Panc1 (cell line): ENCODE results near the gene FBLN2. TPM values are rescaled to one million over a fixed set of nuclear protein-coding genes. Genes with fewer than 3 reads are reported as not detected.

Experiments used
- ATAC-seq: fragments of 200-7000 bp; cut with Tn5 transposase; 2 replicates; pipeline ENCODE4 v1.9.1; 2020; ENCODE audit warnings: mild to moderate bottlenecking, moderate library complexity
- BruUV-seq: library from RNA; stranded (reverse); fragments of 400-500 nt; replicated peaks from 2 replicates; lab custom pipeline; 2021; lab: Mats Ljungman, UMichigan
- CTCF ChIA-PET: fragments of 300-600 bp; sonication (Branson Sonifier 250); formaldehyde crosslinking; loops from one replicate; lab custom pipeline; 2022; ENCODE audit warnings: antibody characterized with exemption; lab: Charles Lee
- POLR2A ChIA-PET: fragments of 300-600 bp; sonication (Branson Sonifier 250); formaldehyde crosslinking; loops from one replicate; lab custom pipeline; 2022; ENCODE audit warnings: antibody characterized with exemption; lab: Charles Lee
- DNase-seq: peaks from one replicate; pipeline ENCODE4 v3.0.0-alpha.2; 2010; ENCODE audit warnings: low read depth, low spot score
- H3K27ac ChIP-seq: 2 replicates; pipeline ENCODE4 v1.5.1; 2011; ENCODE audit warnings: mild to moderate bottlenecking, low read length, inconsistent platforms
- H3K27me3 ChIP-seq: fragments of 200-500 bp; sonication (Bioruptor generic); 2 replicates; pipeline ENCODE4 v1.6.0; 2014; ENCODE audit warnings: low read length, inconsistent platforms; ENCODE audit not compliant: control insufficient read depth, insufficient read depth
- H3K36me3 ChIP-seq: fragments of 200-500 bp; sonication (Bioruptor generic); 2 replicates; pipeline ENCODE4 v1.5.1; 2014; ENCODE audit warnings: inconsistent platforms, mild to moderate bottlenecking, low read length, moderate library complexity; ENCODE audit not compliant: control insufficient read depth, insufficient read depth
- H3K4me1 ChIP-seq: 2 replicates; pipeline ENCODE4 v1.5.1; 2011; ENCODE audit warnings: inconsistent platforms, mild to moderate bottlenecking, low read length, moderate library complexity; ENCODE audit not compliant: control insufficient read depth, insufficient read depth
- H3K4me3 ChIP-seq, 2 experiments: 2 replicates each; pipeline ENCODE4 v1.5.1; 2011 to 2012; ENCODE audit warnings: low read depth in 2 of 2, low read length in 2 of 2, mild to moderate bottlenecking in 2 of 2, inconsistent platforms in 1 of 2, moderate library complexity in 1 of 2
- H3K9me3 ChIP-seq: fragments of 200-500 bp; sonication (Bioruptor generic); 2 replicates; pipeline ENCODE4 v1.5.1; 2014; ENCODE audit warnings: low read depth, mild to moderate bottlenecking, inconsistent platforms, low read length, moderate library complexity; ENCODE audit not compliant: control insufficient read depth, insufficient read depth
- CTCF ChIP-seq: fragments of 450-650 bp; IDR thresholded peaks from 2 replicates; pipeline ENCODE4 v1.5.1; 2017; ENCODE audit warnings: mild to moderate bottlenecking
- POLR2AphosphoS5 ChIP-seq: IDR thresholded peaks from 2 replicates; pipeline ENCODE4 v1.6.1; 2012; ENCODE audit warnings: mild to moderate bottlenecking, low read depth, low read length, moderate library complexity
- REST ChIP-seq, 2 experiments: IDR thresholded peaks; 2 replicates each; pipeline ENCODE4 v1.6.1; 2011 to 2012; ENCODE audit warnings: low read depth in 2 of 2, control low read depth in 1 of 2, low read length in 1 of 2, mild to moderate bottlenecking in 1 of 2, moderate library complexity in 1 of 2; ENCODE audit not compliant: insufficient read depth in 1 of 2
- SIN3A ChIP-seq: IDR thresholded peaks from 2 replicates; pipeline ENCODE4 v1.6.1; 2012; ENCODE audit warnings: low read depth, mild to moderate bottlenecking, low read length, moderate library complexity, borderline replicate concordance; ENCODE audit not compliant: insufficient read depth
- TCF7L2 ChIP-seq: IDR thresholded peaks from 2 replicates; pipeline ENCODE4 v1.6.1; 2011; ENCODE audit warnings: mild to moderate bottlenecking, low read depth, low read length, inconsistent platforms
- in situ Hi-C: cut with HindIII; loops from 2 replicates; pipeline ENCODE4 v1.10.0; 2016; ENCODE audit warnings: low sequenced_read_pairs, low pct_unique_long_range_greater_than_20kb
- intact Hi-C: fragments of 100-400 bp; cut with micrococcal nuclease; formaldehyde crosslinking; loops from one replicate; pipeline ENCODE4 v1.10.0; 2022; ENCODE audit not compliant: unreplicated experiment
- total RNA-seq: library from RNA; stranded (reverse); gene quantifications from one replicate; pipeline ENCODE4 v1.2.1, GENCODE V29; 2021; ENCODE audit not compliant: unreplicated experiment

FBLN2 gene
- total RNA-seq, 1 experiment from 2014 or later, result 0.44 TPM

- in situ Hi-C loops, result no loop called here
- DNase-seq, result no peak
- H3K4me3 ChIP-seq, result no peak overlapping the region
- no peaks in the 10 kb centered on the region for H3K36me3 ChIP-seq
- ATAC-seq, result no peak
- POLR2A ChIA-PET, result no interaction called here
- TF ChIP-seq POLR2AphosphoS5, result no peak
- no peak for TF ChIP-seq SIN3A
- TF ChIP-seq CTCF, result no peak
- no peak for TF ChIP-seq REST (IDR thresholded peaks at IDR 0.05; ENCODE audit: insufficient read depth in 1 of 2, low read depth in 2 of 2, low read length in 1 of 2)
- TF ChIP-seq TCF7L2, result no peak
- no peaks in the 10 kb centered on the region for H3K4me1 ChIP-seq
- no TSS peak for BruUV-seq
- no peaks in the 10 kb centered on the region for H3K9me3 ChIP-seq
- CTCF ChIA-PET, result no interaction called here
- H3K27ac ChIP-seq, result no peak overlapping the region
- intact Hi-C loops, result no loop called here
- H3K27me3 ChIP-seq, result peaks cover under 1% of the 10 kb centered on the region; the same call in 1 of the 2 replicates
Measured at GRCh38 chr3:13666781-13667709, 118.1 kb downstream of the FBLN2 start.

- H3K27me3 ChIP-seq, result peaks cover 2% of the 10 kb centered on the region; the same call in 1 of the 2 replicates
- intact Hi-C loops, result no loop called here
- no TSS peak for BruUV-seq
- ChIA-PET POLR2A (no interaction called here), CTCF (no interaction called here)
- ATAC-seq, result no peak
- TF ChIP-seq POLR2AphosphoS5 (no peak), TCF7L2 (no peak), CTCF (no peak), SIN3A (no peak), REST (IDR thresholded peaks at IDR 0.05; ENCODE audit: insufficient read depth in 1 of 2, low read depth in 2 of 2, low read length in 1 of 2) (no peak)
- no peak overlapping the region for H3K4me3 ChIP-seq
- no peaks in the 10 kb centered on the region for H3K9me3 ChIP-seq
- in situ Hi-C loops, result no loop called here
- no peak for DNase-seq
- H3K36me3 ChIP-seq, result no peaks in the 10 kb centered on the region
- no peaks in the 10 kb centered on the region for H3K4me1 ChIP-seq
- H3K27ac ChIP-seq, result no peak overlapping the region
Measured at GRCh38 chr3:13668136-13668535, 119.2 kb downstream of the FBLN2 start.
